Measurements from ENCODE around the gene RNF215. TPM values are rescaled to one million over a fixed set of nuclear protein-coding genes. Genes with fewer than 3 reads are reported as not detected.

RNF215 gene
- total and polyA plus RNA-seq, 2 of the 13 experiments (the other 11 are each of a cell fraction or from before 2014, with no cell fraction given): 5.3 to 6.1 TPM

GRCh38 chr22:30423959-30424533, 36.8 kb upstream of the RNF215 start (continued):
- peak; percentile 84 for TF ChIP-seq UBTF (CRISPR knock-in tag; IDR thresholded peaks at IDR 0.05)
- peak; percentile 88 for TF ChIP-seq SP4 (CRISPR knock-in tag; IDR thresholded peaks at IDR 0.05)
- TF ChIP-seq, protein P1, sequence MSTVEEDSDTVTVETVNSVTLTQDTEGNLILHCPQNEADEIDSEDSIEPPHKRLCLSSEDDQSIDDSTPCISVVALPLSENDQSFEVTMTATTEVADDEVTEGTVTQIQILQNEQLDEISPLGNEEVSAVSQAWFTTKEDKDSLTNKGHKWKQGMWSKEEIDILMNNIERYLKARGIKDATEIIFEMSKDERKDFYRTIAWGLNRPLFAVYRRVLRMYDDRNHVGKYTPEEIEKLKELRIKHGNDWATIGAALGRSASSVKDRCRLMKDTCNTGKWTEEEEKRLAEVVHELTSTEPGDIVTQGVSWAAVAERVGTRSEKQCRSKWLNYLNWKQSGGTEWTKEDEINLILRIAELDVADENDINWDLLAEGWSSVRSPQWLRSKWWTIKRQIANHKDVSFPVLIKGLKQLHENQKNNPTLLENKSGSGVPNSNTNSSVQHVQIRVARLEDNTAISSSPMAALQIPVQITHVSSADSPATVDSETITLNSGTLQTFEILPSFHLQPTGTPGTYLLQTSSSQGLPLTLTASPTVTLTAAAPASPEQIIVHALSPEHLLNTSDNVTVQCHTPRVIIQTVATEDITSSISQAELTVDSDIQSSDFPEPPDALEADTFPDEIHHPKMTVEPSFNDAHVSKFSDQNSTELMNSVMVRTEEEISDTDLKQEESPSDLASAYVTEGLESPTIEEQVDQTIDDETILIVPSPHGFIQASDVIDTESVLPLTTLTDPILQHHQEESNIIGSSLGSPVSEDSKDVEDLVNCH (CRISPR knock-in tag; IDR thresholded peaks at IDR 0.05): no peak
- TF ChIP-seq, protein P2, sequence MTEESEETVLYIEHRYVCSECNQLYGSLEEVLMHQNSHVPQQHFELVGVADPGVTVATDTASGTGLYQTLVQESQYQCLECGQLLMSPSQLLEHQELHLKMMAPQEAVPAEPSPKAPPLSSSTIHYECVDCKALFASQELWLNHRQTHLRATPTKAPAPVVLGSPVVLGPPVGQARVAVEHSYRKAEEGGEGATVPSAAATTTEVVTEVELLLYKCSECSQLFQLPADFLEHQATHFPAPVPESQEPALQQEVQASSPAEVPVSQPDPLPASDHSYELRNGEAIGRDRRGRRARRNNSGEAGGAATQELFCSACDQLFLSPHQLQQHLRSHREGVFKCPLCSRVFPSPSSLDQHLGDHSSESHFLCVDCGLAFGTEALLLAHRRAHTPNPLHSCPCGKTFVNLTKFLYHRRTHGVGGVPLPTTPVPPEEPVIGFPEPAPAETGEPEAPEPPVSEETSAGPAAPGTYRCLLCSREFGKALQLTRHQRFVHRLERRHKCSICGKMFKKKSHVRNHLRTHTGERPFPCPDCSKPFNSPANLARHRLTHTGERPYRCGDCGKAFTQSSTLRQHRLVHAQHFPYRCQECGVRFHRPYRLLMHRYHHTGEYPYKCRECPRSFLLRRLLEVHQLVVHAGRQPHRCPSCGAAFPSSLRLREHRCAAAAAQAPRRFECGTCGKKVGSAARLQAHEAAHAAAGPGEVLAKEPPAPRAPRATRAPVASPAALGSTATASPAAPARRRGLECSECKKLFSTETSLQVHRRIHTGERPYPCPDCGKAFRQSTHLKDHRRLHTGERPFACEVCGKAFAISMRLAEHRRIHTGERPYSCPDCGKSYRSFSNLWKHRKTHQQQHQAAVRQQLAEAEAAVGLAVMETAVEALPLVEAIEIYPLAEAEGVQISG (CRISPR knock-in tag; IDR thresholded peaks at IDR 0.05): peak; percentile 85
- TF ChIP-seq ARNT2 (CRISPR knock-in tag; IDR thresholded peaks at IDR 0.05; ENCODE audit: low read depth): peak; percentile 66; the same call in 1 of the 2 replicates
- peak; percentile 72; the same call in 1 of the 2 replicates for TF ChIP-seq ZNF614 (CRISPR knock-in tag; IDR thresholded peaks at IDR 0.05; ENCODE audit: borderline replicate concordance)
- peak; percentile 52 to 80 for TF ChIP-seq POLR2A (IDR thresholded peaks at IDR 0.05; ENCODE audit: insufficient read depth in 1 of 2, low read depth in 2 of 2, low read length in 2 of 2)
- peak; percentile 81 for TF ChIP-seq SMAD3 (CRISPR knock-in tag; IDR thresholded peaks at IDR 0.05)
- TF ChIP-seq SIX4 (CRISPR knock-in tag; IDR thresholded peaks at IDR 0.05): peak; percentile 9; the same call in 1 of the 2 replicates
- TF ChIP-seq KLF12 (CRISPR knock-in tag; IDR thresholded peaks at IDR 0.05; ENCODE audit: borderline replicate concordance): peak; percentile 95; the same call in 1 of the 2 replicates
- no peak for TF ChIP-seq NONO (IDR thresholded peaks at IDR 0.05)
- peak; percentile 93 for TF ChIP-seq NONO (CRISPR knock-in tag; conservative IDR thresholded peaks at IDR 0.05)
- TF ChIP-seq HNRNPH1 (optimal IDR thresholded peaks at IDR 0.05; ENCODE audit: low read depth, low read length): no peak
- peak; percentile 86 for TF ChIP-seq ZMYM3 (CRISPR knock-in tag; IDR thresholded peaks at IDR 0.05)
- peak; percentile 74 for TF ChIP-seq RBM22 (optimal IDR thresholded peaks at IDR 0.05; ENCODE audit: low read length)
- no peak for TF ChIP-seq ESRRA (CRISPR knock-in tag; IDR thresholded peaks at IDR 0.05; ENCODE audit: low read depth)
- TF ChIP-seq LCORL (IDR thresholded peaks at IDR 0.05): no peak
- TF ChIP-seq LCORL (CRISPR knock-in tag; IDR thresholded peaks at IDR 0.05): peak; percentile 81
- peak; percentile 10; the same call in 1 of the 2 replicates for TF ChIP-seq ZBTB3 (CRISPR knock-in tag; IDR thresholded peaks at IDR 0.05; ENCODE audit: borderline replicate concordance, low read depth)
- TF ChIP-seq ZBTB7B (CRISPR knock-in tag; IDR thresholded peaks at IDR 0.05): peak; percentile 83
- TF ChIP-seq, protein P3, sequence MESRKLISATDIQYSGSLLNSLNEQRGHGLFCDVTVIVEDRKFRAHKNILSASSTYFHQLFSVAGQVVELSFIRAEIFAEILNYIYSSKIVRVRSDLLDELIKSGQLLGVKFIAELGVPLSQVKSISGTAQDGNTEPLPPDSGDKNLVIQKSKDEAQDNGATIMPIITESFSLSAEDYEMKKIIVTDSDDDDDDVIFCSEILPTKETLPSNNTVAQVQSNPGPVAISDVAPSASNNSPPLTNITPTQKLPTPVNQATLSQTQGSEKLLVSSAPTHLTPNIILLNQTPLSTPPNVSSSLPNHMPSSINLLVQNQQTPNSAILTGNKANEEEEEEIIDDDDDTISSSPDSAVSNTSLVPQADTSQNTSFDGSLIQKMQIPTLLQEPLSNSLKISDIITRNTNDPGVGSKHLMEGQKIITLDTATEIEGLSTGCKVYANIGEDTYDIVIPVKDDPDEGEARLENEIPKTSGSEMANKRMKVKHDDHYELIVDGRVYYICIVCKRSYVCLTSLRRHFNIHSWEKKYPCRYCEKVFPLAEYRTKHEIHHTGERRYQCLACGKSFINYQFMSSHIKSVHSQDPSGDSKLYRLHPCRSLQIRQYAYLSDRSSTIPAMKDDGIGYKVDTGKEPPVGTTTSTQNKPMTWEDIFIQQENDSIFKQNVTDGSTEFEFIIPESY (CRISPR knock-in tag; IDR thresholded peaks at IDR 0.05): peak; percentile 38; the same call in 1 of the 2 replicates
